ENCODE data around the gene PDGFC. TPM values are rescaled to one million over a fixed set of nuclear protein-coding genes. Genes with fewer than 3 reads are reported as not detected.

PDGFC gene
- total and polyA plus RNA-seq, 2 experiments from 2014 or later: 35.5 to 63.3 TPM

DNA sequence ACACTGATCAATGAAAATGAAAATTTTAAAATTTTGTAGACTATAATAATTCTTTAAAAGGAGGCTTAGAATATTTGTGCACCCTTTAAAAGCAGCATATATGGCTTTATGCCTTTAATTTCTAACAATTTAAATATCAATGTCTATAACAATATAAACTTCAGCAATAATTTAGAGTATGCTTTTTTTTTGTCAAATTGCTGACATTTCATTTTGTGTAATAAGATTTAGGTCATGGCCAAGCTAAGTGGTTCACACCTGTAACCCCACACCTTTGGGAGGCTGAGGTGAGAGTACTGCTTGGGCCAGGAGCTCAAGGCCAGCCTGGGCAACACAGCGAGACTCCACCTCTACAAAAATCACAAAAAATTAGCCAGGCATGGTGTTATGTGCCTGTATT, 86.2 kb downstream of the PDGFC start:
- no peaks in the 10 kb centered on the region for H3K9me3 ChIP-seq (ENCODE audit: low read depth)
- H3K79me2 ChIP-seq: peaks cover 69% of the 10 kb centered on the region
- H3K4me2 ChIP-seq: no peak overlapping the region
- H3K4me3 ChIP-seq: no peak overlapping the region
- H3K36me3 ChIP-seq (replicated peaks; ENCODE audit: insufficient read depth, low read depth): no peaks in the 10 kb centered on the region
- no peak overlapping the region for H2AFZ ChIP-seq
- no peak for DNase-seq (ENCODE audit: low spot score)
- H3K27me3 ChIP-seq: no peaks in the 10 kb centered on the region
- H3K4me1 ChIP-seq (ENCODE audit: insufficient read depth): no peaks in the 10 kb centered on the region
- TF ChIP-seq EZH2 (IDR thresholded peaks at IDR 0.05; ENCODE audit: borderline replicate concordance) (no peak), EZH2phosphoT487 (IDR thresholded peaks at IDR 0.05; ENCODE audit: low read depth, severe bottlenecking, unreplicated experiment) (no peak)
- TF ChIP-seq, protein P1, sequence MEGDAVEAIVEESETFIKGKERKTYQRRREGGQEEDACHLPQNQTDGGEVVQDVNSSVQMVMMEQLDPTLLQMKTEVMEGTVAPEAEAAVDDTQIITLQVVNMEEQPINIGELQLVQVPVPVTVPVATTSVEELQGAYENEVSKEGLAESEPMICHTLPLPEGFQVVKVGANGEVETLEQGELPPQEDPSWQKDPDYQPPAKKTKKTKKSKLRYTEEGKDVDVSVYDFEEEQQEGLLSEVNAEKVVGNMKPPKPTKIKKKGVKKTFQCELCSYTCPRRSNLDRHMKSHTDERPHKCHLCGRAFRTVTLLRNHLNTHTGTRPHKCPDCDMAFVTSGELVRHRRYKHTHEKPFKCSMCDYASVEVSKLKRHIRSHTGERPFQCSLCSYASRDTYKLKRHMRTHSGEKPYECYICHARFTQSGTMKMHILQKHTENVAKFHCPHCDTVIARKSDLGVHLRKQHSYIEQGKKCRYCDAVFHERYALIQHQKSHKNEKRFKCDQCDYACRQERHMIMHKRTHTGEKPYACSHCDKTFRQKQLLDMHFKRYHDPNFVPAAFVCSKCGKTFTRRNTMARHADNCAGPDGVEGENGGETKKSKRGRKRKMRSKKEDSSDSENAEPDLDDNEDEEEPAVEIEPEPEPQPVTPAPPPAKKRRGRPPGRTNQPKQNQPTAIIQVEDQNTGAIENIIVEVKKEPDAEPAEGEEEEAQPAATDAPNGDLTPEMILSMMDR (IDR thresholded peaks at IDR 0.05; ENCODE audit: poor library complexity): no peak
- no peaks in the 10 kb centered on the region for H3K9me2 ChIP-seq (replicated peaks; ENCODE audit: insufficient read depth)
- 100% methylated on average over 1 of the region's 1 CpG for WGBS (ENCODE audit: low lambda C conversion rate, missing lambda C conversion rate)
- no peak overlapping the region for H3K27ac ChIP-seq
- H4K20me1 ChIP-seq (ENCODE audit: insufficient read depth, poor library complexity, severe bottlenecking): no peaks in the 10 kb centered on the region

DNA sequence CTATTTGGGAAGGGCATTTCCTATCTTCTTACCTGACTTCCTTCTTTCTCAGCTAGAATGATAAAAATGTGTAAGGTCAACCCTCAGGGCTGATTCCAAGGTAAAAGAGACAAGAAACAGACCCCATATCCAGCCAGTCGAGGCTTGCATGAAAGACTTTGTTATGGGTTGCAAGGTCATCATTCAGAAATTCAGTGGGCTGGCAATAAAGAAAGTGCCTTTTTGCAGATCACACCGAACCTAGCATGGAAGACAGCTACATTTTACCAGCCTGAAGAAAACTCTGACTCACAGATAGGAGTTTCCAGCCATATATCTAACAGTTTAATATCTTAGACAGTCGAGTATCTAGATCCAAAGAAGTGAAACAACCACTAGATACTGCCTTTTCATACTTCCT, 87.4 kb downstream of the PDGFC start:
- Histone ChIP-seq H3K4me3 (no peak overlapping the region), H3K79me2 (peaks cover 61% of the 10 kb centered on the region), H3K9me3 (ENCODE audit: low read depth) (no peaks in the 10 kb centered on the region), H4K20me1 (ENCODE audit: insufficient read depth, poor library complexity, severe bottlenecking) (no peaks in the 10 kb centered on the region), H2AFZ (no peak overlapping the region), H3K9me2 (replicated peaks; ENCODE audit: insufficient read depth) (no peaks in the 10 kb centered on the region), H3K27me3 (no peaks in the 10 kb centered on the region), H3K36me3 (replicated peaks; ENCODE audit: insufficient read depth, low read depth) (no peaks in the 10 kb centered on the region), H3K4me1 (ENCODE audit: insufficient read depth) (no peaks in the 10 kb centered on the region), H3K4me2 (no peak overlapping the region), H3K27ac (no peak overlapping the region)
- TF ChIP-seq, protein P1 (IDR thresholded peaks at IDR 0.05; ENCODE audit: poor library complexity): no peak
- TF ChIP-seq EZH2phosphoT487 (IDR thresholded peaks at IDR 0.05; ENCODE audit: low read depth, severe bottlenecking, unreplicated experiment) (no peak), EZH2 (IDR thresholded peaks at IDR 0.05; ENCODE audit: borderline replicate concordance) (no peak)
- 67% methylated on average over 3 of the region's 3 CpGs for WGBS (ENCODE audit: low lambda C conversion rate, missing lambda C conversion rate)
- DNase-seq (ENCODE audit: low spot score): no peak

DNA sequence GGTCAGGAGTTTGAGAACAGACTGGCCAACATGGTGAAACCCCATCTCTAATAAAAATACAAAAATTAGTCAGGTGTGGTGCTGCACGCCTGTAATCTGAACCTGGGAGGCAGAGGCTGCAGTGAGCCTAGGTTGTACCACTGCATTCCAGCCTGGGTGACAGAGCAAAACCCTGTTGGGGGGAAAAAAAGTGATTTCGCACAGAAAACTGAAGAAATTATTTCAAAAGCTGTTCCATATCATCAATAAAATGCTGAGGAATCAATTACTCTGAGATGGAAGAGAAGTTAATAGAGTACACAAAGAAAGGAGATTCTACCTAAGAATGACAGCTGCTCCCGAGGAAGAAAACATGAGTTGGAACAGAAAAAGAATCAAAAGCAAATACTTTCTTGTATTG, 95.9 kb downstream of the PDGFC start:
- Histone ChIP-seq H3K9me3 (ENCODE audit: low read depth) (no peaks in the 10 kb centered on the region), H4K20me1 (ENCODE audit: insufficient read depth, poor library complexity, severe bottlenecking) (no peaks in the 10 kb centered on the region), H3K79me2 (peaks cover 67% of the 10 kb centered on the region), H3K36me3 (replicated peaks; ENCODE audit: insufficient read depth, low read depth) (no peaks in the 10 kb centered on the region), H3K9me2 (replicated peaks; ENCODE audit: insufficient read depth) (no peaks in the 10 kb centered on the region), H2AFZ (no peak overlapping the region), H3K4me2 (no peak overlapping the region), H3K4me3 (no peak overlapping the region), H3K4me1 (ENCODE audit: insufficient read depth) (no peaks in the 10 kb centered on the region), H3K27me3 (no peaks in the 10 kb centered on the region), H3K27ac (no peak overlapping the region)
- TF ChIP-seq, protein P1 (IDR thresholded peaks at IDR 0.05; ENCODE audit: poor library complexity): no peak
- no peak for TF ChIP-seq EZH2phosphoT487 (IDR thresholded peaks at IDR 0.05; ENCODE audit: low read depth, severe bottlenecking, unreplicated experiment)
- TF ChIP-seq EZH2 (IDR thresholded peaks at IDR 0.05; ENCODE audit: borderline replicate concordance): no peak
- DNase-seq (ENCODE audit: low spot score): no peak
- WGBS (ENCODE audit: low lambda C conversion rate, missing lambda C conversion rate): 84% methylated on average over 3 of the region's 3 CpGs

DNA sequence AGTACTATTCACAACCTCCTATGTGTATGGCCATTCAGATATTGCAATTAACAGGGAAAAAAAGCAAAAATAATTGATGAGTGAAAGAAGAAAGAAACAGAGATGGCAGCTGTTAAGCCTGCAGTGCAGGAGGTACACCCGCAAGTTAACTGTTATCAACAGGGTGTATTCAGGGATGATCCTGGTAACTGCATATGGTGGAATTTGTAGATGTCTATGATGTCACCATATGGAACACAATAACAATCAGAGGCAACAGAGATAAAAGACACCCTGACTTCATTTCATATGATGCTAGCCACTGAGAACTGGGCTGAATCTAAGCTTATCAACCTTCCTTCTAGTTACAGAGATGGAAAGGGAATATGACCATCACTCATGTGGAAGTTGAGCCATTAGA, 96.5 kb downstream of the PDGFC start:
- H3K4me2 ChIP-seq: no peak overlapping the region
- H3K36me3 ChIP-seq (replicated peaks; ENCODE audit: insufficient read depth, low read depth): no peaks in the 10 kb centered on the region
- TF ChIP-seq EZH2phosphoT487 (IDR thresholded peaks at IDR 0.05; ENCODE audit: low read depth, severe bottlenecking, unreplicated experiment) (no peak), EZH2 (IDR thresholded peaks at IDR 0.05; ENCODE audit: borderline replicate concordance) (no peak)
- TF ChIP-seq, protein P1 (IDR thresholded peaks at IDR 0.05; ENCODE audit: poor library complexity): no peak
- no peaks in the 10 kb centered on the region for H3K9me3 ChIP-seq (ENCODE audit: low read depth)
- DNase-seq (ENCODE audit: low spot score): no peak
- 97% methylated on average over 1 of the region's 1 CpG for WGBS (ENCODE audit: low lambda C conversion rate, missing lambda C conversion rate)
- H3K4me1 ChIP-seq (ENCODE audit: insufficient read depth): peaks cover 2% of the 10 kb centered on the region
- H3K27ac ChIP-seq: no peak overlapping the region
- H3K79me2 ChIP-seq: peaks cover 67% of the 10 kb centered on the region
- H3K9me2 ChIP-seq (replicated peaks; ENCODE audit: insufficient read depth): no peaks in the 10 kb centered on the region
- H2AFZ ChIP-seq: no peak overlapping the region
- no peaks in the 10 kb centered on the region for H3K27me3 ChIP-seq
- H4K20me1 ChIP-seq (ENCODE audit: insufficient read depth, poor library complexity, severe bottlenecking): no peaks in the 10 kb centered on the region
- no peak overlapping the region for H3K4me3 ChIP-seq

All from hepatocyte (in vitro differentiated cells).